Measurements from ENCODE around the gene LINC00237.
A peak's percentile ranks its signal among the peaks of the same experiment; 100 is the strongest.

Gene LINC00237

GRCh38 chr20:21136015-21136732, 30.0 kb upstream of the LINC00237 start:
- Histone ChIP-seq H3K27me3 (ENCODE audit: control insufficient read depth, insufficient read depth, low read length) (no peaks in the 10 kb centered on the region), H3K4me3 (ENCODE audit: low read length) (no peak overlapping the region), H3K9ac (ENCODE audit: low read length) (no peak overlapping the region), H3K27ac (ENCODE audit: low read depth, low read length) (no peak overlapping the region), H3K36me3 (ENCODE audit: control insufficient read depth, insufficient read depth, low read length) (no peaks in the 10 kb centered on the region), H3K4me1 (ENCODE audit: control insufficient read depth, insufficient read depth, low read length) (no peaks in the 10 kb centered on the region)

- H3K4me1 ChIP-seq (ENCODE audit: control insufficient read depth, insufficient read depth, low read length): no peaks in the 10 kb centered on the region
- H3K36me3 ChIP-seq (ENCODE audit: control insufficient read depth, insufficient read depth, low read length): no peaks in the 10 kb centered on the region
- no peak overlapping the region for H3K4me3 ChIP-seq (ENCODE audit: low read length)
These were observed 28.8 kb upstream of the LINC00237 start for GRCh38 chr20:21134883-21135493.

GRCh38 chr20:21133917-21134622, 27.9 kb upstream of the LINC00237 start:
- H3K27ac ChIP-seq (ENCODE audit: low read depth, low read length): no peak overlapping the region
- no peak overlapping the region for H3K9ac ChIP-seq (ENCODE audit: low read length)
- H3K27me3 ChIP-seq (ENCODE audit: control insufficient read depth, insufficient read depth, low read length): no peaks in the 10 kb centered on the region
- no peaks in the 10 kb centered on the region for H3K4me1 ChIP-seq (ENCODE audit: control insufficient read depth, insufficient read depth, low read length)
- H3K36me3 ChIP-seq (ENCODE audit: control insufficient read depth, insufficient read depth, low read length): no peaks in the 10 kb centered on the region
- no peak overlapping the region for H3K4me3 ChIP-seq (ENCODE audit: low read length)

More at GRCh38 chr20:21134883-21135493, 28.8 kb upstream of the LINC00237 start:
- no peak overlapping the region for H3K9ac ChIP-seq (ENCODE audit: low read length)
- H3K27ac ChIP-seq (ENCODE audit: low read depth, low read length): no peak overlapping the region
- H3K27me3 ChIP-seq (ENCODE audit: control insufficient read depth, insufficient read depth, low read length): no peaks in the 10 kb centered on the region

GRCh38 chr20:21133404-21133803, 27.2 kb upstream of the LINC00237 start:
- no peaks in the 10 kb centered on the region for H3K36me3 ChIP-seq (ENCODE audit: control insufficient read depth, insufficient read depth, low read length)
- H3K27ac ChIP-seq (ENCODE audit: low read depth, low read length): peak overlapping the region; percentile 1
- H3K4me3 ChIP-seq (ENCODE audit: low read length): no peak overlapping the region
- H3K4me1 ChIP-seq (ENCODE audit: control insufficient read depth, insufficient read depth, low read length): no peaks in the 10 kb centered on the region
- H3K9ac ChIP-seq (ENCODE audit: low read length): no peak overlapping the region
- H3K27me3 ChIP-seq (ENCODE audit: control insufficient read depth, insufficient read depth, low read length): no peaks in the 10 kb centered on the region

GRCh38 chr20:21129861-21130260, 23.7 kb upstream of the LINC00237 start:
- no peaks in the 10 kb centered on the region for H3K4me1 ChIP-seq (ENCODE audit: control insufficient read depth, insufficient read depth, low read length)
- no peak overlapping the region for H3K27ac ChIP-seq (ENCODE audit: low read depth, low read length)
- H3K36me3 ChIP-seq (ENCODE audit: control insufficient read depth, insufficient read depth, low read length): no peaks in the 10 kb centered on the region
- H3K9ac ChIP-seq (ENCODE audit: low read length): no peak overlapping the region
- no peak overlapping the region for H3K4me3 ChIP-seq (ENCODE audit: low read length)
- no peaks in the 10 kb centered on the region for H3K27me3 ChIP-seq (ENCODE audit: control insufficient read depth, insufficient read depth, low read length)

GRCh38 chr20:21127201-21127981, 21.2 kb upstream of the LINC00237 start:
- no peaks in the 10 kb centered on the region for H3K4me1 ChIP-seq (ENCODE audit: control insufficient read depth, insufficient read depth, low read length)
- no peak overlapping the region for H3K9ac ChIP-seq (ENCODE audit: low read length)
- no peak overlapping the region for H3K27ac ChIP-seq (ENCODE audit: low read depth, low read length)
- H3K4me3 ChIP-seq (ENCODE audit: low read length): peak overlapping the region; percentile 86
- H3K27me3 ChIP-seq (ENCODE audit: control insufficient read depth, insufficient read depth, low read length): no peaks in the 10 kb centered on the region
- H3K36me3 ChIP-seq (ENCODE audit: control insufficient read depth, insufficient read depth, low read length): no peaks in the 10 kb centered on the region

- peak overlapping the region; percentile 86 for H3K4me3 ChIP-seq (ENCODE audit: low read length)
- H3K36me3 ChIP-seq (ENCODE audit: control insufficient read depth, insufficient read depth, low read length): no peaks in the 10 kb centered on the region
- H3K27ac ChIP-seq (ENCODE audit: low read depth, low read length): peak overlapping the region; percentile 86
- no peaks in the 10 kb centered on the region for H3K4me1 ChIP-seq (ENCODE audit: control insufficient read depth, insufficient read depth, low read length)
- H3K27me3 ChIP-seq (ENCODE audit: control insufficient read depth, insufficient read depth, low read length): no peaks in the 10 kb centered on the region
- H3K9ac ChIP-seq (ENCODE audit: low read length): peak overlapping the region; percentile 57
These were observed 20.4 kb upstream of the LINC00237 start for GRCh38 chr20:21126581-21126870.

- H3K36me3 ChIP-seq (ENCODE audit: control insufficient read depth, insufficient read depth, low read length): no peaks in the 10 kb centered on the region
- H3K4me1 ChIP-seq (ENCODE audit: control insufficient read depth, insufficient read depth, low read length): no peaks in the 10 kb centered on the region
- peak within 1 kb of the TSS; percentile 86 for H3K4me3 ChIP-seq (ENCODE audit: low read length)
- H3K27me3 ChIP-seq (ENCODE audit: control insufficient read depth, insufficient read depth, low read length): no peaks in the 10 kb centered on the region
- H3K9ac ChIP-seq (ENCODE audit: low read length): peak within 1 kb of the TSS; percentile 57
- H3K27ac ChIP-seq (ENCODE audit: low read depth, low read length): peak within 1 kb of the TSS; percentile 86
These were observed 19.9 kb upstream of the LINC00237 start, which contains the start of gene KIZ for GRCh38 chr20:21125849-21126580. Gene KIZ, plus strand, starts transcription at chr20:21126082. Its CDS starts 34 bp downstream, at chr20:21126116.

GRCh38 chr20:21125072-21125848, 19.1 kb upstream of the LINC00237 start:
- Histone ChIP-seq H3K4me1 (ENCODE audit: control insufficient read depth, insufficient read depth, low read length) (no peaks in the 10 kb centered on the region), H3K27me3 (ENCODE audit: control insufficient read depth, insufficient read depth, low read length) (no peaks in the 10 kb centered on the region), H3K27ac (ENCODE audit: low read depth, low read length) (peak overlapping the region; percentile 35), H3K9ac (ENCODE audit: low read length) (peak overlapping the region; percentile 2), H3K4me3 (ENCODE audit: low read length) (peak overlapping the region; percentile 67), H3K36me3 (ENCODE audit: control insufficient read depth, insufficient read depth, low read length) (no peaks in the 10 kb centered on the region)

- Histone ChIP-seq H3K27ac (ENCODE audit: low read depth, low read length) (no peak overlapping the region), H3K27me3 (ENCODE audit: control insufficient read depth, insufficient read depth, low read length) (no peaks in the 10 kb centered on the region), H3K4me1 (ENCODE audit: control insufficient read depth, insufficient read depth, low read length) (no peaks in the 10 kb centered on the region), H3K9ac (ENCODE audit: low read length) (no peak overlapping the region), H3K4me3 (ENCODE audit: low read length) (no peak overlapping the region), H3K36me3 (ENCODE audit: control insufficient read depth, insufficient read depth, low read length) (no peaks in the 10 kb centered on the region)
These were observed 18.0 kb upstream of the LINC00237 start for GRCh38 chr20:21124190-21124589.

- Histone ChIP-seq H3K9ac (ENCODE audit: low read length) (no peak overlapping the region), H3K4me3 (ENCODE audit: low read length) (no peak overlapping the region), H3K4me1 (ENCODE audit: control insufficient read depth, insufficient read depth, low read length) (no peaks in the 10 kb centered on the region), H3K27me3 (ENCODE audit: control insufficient read depth, insufficient read depth, low read length) (no peaks in the 10 kb centered on the region), H3K27ac (ENCODE audit: low read depth, low read length) (no peak overlapping the region), H3K36me3 (ENCODE audit: control insufficient read depth, insufficient read depth, low read length) (no peaks in the 10 kb centered on the region)
These were observed 12.6 kb upstream of the LINC00237 start for GRCh38 chr20:21118782-21119181.
